Measurements from ENCODE around the gene MYT1. TPM values are rescaled to one million over a fixed set of nuclear protein-coding genes. Genes with fewer than 3 reads are reported as not detected.
A peak's percentile ranks its signal among the peaks of the same experiment; 100 is the strongest.

MYT1 gene
- total RNA-seq, 1 donor from 2014 or later = 2.9 TPM

DNA sequence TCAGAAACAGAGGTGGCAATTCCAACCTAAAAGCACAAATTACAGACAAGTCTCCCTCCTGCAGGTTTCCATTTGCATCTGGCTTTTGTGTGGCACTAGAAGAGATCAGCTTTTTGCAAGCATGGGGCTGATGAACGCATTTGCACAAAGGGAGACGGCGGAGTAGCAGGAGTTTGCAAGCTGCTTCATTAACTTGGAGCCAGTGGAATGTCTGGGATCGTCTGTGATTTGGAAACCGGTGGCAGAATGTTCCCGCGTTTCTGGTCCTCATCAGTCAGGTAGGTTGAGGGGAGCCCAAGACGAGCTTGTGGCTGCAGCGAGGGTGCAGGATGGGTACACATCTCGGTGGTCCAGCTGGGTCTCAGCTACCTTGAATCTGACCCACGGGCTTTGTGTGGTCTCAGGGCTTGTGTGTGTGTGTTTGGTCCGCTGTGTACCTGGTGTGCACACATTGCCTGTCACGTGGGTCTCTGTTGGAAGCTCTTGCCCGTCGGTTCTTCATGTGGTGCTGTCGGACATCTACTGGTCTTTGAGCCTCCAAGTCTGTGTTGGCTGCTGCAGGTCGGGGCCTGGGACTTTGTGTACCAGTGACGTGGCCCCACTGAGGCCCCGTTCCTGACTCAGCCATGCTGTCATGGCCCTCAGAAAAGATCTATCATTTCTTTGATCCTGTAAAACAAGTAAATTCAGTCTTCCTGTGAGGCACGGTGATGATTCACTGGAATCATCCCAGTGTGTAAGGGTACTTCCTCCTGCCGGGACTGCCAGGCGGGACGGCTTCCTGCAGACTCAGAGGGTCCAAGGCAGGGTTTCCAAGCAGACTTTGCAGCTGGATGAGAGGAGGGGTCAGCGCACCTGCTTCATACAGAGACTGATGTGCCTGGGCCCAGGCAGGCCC lies 12.4 kb upstream of the MYT1 start:
- Mint-ChIP-seq H3K27ac (peak overlapping the region; percentile 92), H3K9me3 (no peaks in the 10 kb centered on the region), H3K36me3 (no peaks in the 10 kb centered on the region), H3K4me3 (peak overlapping the region; percentile 76), H3K4me1 (ENCODE audit: unreplicated experiment) (peaks cover 14% of the 10 kb centered on the region), H3K27me3 (peaks cover 10% of the 10 kb centered on the region)
- TF ChIP-seq, protein P1, sequence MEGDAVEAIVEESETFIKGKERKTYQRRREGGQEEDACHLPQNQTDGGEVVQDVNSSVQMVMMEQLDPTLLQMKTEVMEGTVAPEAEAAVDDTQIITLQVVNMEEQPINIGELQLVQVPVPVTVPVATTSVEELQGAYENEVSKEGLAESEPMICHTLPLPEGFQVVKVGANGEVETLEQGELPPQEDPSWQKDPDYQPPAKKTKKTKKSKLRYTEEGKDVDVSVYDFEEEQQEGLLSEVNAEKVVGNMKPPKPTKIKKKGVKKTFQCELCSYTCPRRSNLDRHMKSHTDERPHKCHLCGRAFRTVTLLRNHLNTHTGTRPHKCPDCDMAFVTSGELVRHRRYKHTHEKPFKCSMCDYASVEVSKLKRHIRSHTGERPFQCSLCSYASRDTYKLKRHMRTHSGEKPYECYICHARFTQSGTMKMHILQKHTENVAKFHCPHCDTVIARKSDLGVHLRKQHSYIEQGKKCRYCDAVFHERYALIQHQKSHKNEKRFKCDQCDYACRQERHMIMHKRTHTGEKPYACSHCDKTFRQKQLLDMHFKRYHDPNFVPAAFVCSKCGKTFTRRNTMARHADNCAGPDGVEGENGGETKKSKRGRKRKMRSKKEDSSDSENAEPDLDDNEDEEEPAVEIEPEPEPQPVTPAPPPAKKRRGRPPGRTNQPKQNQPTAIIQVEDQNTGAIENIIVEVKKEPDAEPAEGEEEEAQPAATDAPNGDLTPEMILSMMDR (conservative IDR thresholded peaks at IDR 0.05) = no peak
- DNase-seq (ENCODE audit: extremely low spot score, unreplicated experiment) = no peak

DNA sequence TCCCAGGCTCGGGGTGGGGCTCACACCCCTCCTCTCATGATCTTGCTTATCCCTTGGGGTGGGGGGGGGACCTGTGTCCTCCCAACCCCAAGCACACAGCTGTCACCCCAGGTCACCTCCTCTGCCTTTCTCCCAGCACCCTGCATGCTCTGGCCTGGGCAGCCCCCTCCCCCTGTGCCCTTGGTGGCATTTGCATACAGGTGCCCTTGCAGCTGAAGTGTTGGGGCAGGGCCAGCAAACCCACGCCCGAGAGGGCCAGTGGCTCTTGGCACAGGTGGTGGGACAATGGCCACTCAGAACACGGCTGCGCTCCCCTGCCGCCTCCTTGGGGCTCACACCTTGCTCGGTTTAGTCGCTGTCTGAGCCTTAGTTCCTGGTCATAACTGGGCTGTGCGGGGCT lies 11.3 kb upstream of the MYT1 start:
- Mint-ChIP-seq H3K4me3 (peak overlapping the region; percentile 76), H3K27ac (peak overlapping the region; percentile 92), H3K4me1 (ENCODE audit: unreplicated experiment) (peaks cover 14% of the 10 kb centered on the region), H3K36me3 (no peaks in the 10 kb centered on the region), H3K9me3 (no peaks in the 10 kb centered on the region), H3K27me3 (peaks cover 7% of the 10 kb centered on the region)
- TF ChIP-seq, protein P1 (conservative IDR thresholded peaks at IDR 0.05) = no peak
- no peak for DNase-seq (ENCODE audit: extremely low spot score, unreplicated experiment)

DNA sequence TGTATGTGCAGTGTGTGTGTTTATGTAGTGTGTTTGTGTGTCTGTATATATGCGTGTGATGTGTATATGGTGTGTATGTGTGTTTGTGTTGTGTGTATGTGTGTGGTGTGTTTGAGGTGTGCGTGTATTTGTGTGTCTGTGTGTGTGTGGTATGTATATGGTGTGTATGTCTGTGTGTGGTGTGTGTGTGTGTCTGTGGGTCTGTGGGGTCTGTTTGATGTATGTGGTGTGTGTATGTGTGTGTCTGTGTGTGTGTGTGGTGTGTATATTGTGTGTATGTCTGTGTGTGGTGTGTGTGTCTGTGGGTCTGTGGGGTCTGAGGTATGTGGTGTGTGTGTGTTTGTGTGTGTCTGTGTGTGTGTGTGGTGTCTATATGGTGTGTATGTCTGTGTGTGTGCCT lies 10.8 kb upstream of the MYT1 start:
- Mint-ChIP-seq H3K4me3 (peak overlapping the region; percentile 76), H3K9me3 (no peaks in the 10 kb centered on the region), H3K4me1 (ENCODE audit: unreplicated experiment) (peaks cover 14% of the 10 kb centered on the region), H3K27me3 (peaks cover 7% of the 10 kb centered on the region), H3K27ac (peak overlapping the region; percentile 57), H3K36me3 (no peaks in the 10 kb centered on the region)
- TF ChIP-seq, protein P1 (conservative IDR thresholded peaks at IDR 0.05) = no peak
- DNase-seq (ENCODE audit: extremely low spot score, unreplicated experiment) = no peak

DNA sequence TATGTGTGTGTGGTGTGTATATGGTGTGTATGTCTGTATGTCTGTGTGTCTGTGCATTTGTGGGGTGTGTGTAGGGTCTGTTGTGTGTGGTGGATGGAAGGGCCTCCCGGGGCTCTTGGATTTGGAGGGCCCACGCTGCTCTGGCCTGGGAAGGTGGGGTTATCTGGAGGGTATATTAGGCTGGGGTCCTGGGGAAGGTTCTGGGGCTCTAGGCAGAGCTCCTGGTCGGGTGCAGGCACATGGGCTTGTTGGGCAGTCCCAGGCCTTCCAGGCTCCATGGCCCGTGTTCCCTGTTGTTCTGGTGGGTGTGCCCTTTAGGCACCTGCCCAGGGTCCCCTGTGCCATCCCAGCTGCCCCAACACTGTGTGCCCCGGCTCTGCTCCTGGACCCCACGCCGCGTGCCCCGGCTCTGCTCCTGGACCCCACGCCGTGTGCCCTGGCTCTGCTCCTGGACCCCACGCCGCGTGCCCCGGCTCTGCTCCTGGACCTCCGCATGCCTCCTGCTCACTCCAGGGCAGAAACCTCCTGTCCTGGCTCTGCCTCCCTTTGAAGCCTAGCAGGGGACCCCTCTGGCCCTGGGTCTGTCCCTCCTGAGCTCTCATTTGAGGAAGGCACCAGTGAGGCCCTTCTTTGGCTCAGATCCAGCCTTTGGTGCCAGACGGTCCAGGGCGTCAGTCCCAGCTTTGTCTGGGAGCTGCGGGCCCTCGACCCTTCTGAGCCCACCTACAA lies 10.2 kb upstream of the MYT1 start:
- Mint-ChIP-seq H3K27me3 (peaks cover 9% of the 10 kb centered on the region), H3K4me3 (no peak overlapping the region), H3K4me1 (ENCODE audit: unreplicated experiment) (peaks cover 14% of the 10 kb centered on the region), H3K9me3 (no peaks in the 10 kb centered on the region), H3K36me3 (no peaks in the 10 kb centered on the region), H3K27ac (peak overlapping the region; percentile 57)
- TF ChIP-seq, protein P1 (conservative IDR thresholded peaks at IDR 0.05) = no peak
- DNase-seq (ENCODE audit: extremely low spot score, unreplicated experiment) = no peak

DNA sequence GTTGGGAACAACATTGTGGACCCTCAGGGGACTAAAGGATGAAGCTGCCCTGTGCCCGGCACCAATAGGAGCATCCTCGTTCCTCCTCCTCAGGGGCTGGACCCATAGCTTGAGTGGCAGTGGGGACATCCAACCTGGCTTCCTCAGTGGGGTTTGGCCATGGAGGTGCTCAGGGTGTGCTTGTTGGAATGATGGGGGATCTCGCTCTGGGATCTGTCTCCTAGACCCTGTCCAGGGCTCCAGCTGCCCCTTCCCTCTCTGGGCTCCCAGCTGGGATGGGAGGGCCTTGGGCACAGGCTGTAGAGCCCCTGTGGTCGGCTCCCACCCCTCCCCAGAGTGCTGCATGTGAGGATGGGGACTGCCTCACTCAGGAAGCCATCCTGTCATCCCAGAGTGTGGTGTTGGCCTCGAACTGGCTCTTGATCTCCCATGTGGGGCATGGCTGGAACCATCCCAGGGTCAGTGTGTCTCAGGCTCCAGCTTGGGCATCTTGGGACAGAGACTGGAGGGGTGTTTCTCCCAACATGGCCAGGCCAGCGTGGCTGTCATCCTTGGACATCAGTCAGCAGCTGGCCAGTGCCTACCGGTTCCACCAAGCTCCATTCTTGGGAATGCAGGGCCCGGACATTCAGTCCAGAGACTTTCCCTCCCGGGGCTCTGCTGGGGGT lies 9.5 kb upstream of the MYT1 start:
- Mint-ChIP-seq H3K4me1 (ENCODE audit: unreplicated experiment) (peaks cover 14% of the 10 kb centered on the region), H3K4me3 (no peak overlapping the region)

More for the DNA sequence above, 9.5 kb upstream of the MYT1 start:
- DNase-seq (ENCODE audit: extremely low spot score, unreplicated experiment) = no peak
- Mint-ChIP-seq H3K9me3 (no peaks in the 10 kb centered on the region), H3K27me3 (peaks cover 12% of the 10 kb centered on the region), H3K27ac (no peak overlapping the region), H3K36me3 (no peaks in the 10 kb centered on the region)
- TF ChIP-seq, protein P1 (conservative IDR thresholded peaks at IDR 0.05) = no peak

Data from type B pancreatic cell (in vitro differentiated cells).